ENCODE data around the gene CRYBG2.

CRYBG2 gene

DNA sequence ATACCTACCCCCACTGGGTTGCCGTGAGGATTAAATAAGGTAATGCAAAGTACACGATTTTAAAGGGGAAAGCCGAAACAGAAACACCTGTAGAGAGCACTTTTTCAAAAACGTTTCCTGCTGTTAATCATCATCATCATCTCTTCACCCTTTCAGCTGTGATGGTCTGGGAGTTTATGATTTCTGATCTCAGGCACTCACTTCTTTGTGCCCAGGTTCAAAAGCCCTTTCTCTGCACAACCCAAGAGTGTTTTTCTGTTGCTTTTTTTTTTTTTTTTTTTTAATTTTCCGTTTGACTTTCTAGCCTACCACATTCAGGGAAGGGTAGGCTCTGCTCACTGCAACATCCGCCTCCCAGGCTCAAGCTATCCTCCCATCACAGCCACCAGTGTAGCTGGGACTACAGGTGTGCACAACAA lies 46.6 kb downstream of the CRYBG2 start:
- DNase-seq (ENCODE audit: low read depth), result no peak
- H3K4me3 ChIP-seq (ENCODE audit: low read depth, low read length), result peak overlapping the region; percentile 66
- TF ChIP-seq, protein P1, sequence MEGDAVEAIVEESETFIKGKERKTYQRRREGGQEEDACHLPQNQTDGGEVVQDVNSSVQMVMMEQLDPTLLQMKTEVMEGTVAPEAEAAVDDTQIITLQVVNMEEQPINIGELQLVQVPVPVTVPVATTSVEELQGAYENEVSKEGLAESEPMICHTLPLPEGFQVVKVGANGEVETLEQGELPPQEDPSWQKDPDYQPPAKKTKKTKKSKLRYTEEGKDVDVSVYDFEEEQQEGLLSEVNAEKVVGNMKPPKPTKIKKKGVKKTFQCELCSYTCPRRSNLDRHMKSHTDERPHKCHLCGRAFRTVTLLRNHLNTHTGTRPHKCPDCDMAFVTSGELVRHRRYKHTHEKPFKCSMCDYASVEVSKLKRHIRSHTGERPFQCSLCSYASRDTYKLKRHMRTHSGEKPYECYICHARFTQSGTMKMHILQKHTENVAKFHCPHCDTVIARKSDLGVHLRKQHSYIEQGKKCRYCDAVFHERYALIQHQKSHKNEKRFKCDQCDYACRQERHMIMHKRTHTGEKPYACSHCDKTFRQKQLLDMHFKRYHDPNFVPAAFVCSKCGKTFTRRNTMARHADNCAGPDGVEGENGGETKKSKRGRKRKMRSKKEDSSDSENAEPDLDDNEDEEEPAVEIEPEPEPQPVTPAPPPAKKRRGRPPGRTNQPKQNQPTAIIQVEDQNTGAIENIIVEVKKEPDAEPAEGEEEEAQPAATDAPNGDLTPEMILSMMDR (IDR thresholded peaks at IDR 0.05; ENCODE audit: low read depth, low read length, missing control alignments), result no peak

DNA sequence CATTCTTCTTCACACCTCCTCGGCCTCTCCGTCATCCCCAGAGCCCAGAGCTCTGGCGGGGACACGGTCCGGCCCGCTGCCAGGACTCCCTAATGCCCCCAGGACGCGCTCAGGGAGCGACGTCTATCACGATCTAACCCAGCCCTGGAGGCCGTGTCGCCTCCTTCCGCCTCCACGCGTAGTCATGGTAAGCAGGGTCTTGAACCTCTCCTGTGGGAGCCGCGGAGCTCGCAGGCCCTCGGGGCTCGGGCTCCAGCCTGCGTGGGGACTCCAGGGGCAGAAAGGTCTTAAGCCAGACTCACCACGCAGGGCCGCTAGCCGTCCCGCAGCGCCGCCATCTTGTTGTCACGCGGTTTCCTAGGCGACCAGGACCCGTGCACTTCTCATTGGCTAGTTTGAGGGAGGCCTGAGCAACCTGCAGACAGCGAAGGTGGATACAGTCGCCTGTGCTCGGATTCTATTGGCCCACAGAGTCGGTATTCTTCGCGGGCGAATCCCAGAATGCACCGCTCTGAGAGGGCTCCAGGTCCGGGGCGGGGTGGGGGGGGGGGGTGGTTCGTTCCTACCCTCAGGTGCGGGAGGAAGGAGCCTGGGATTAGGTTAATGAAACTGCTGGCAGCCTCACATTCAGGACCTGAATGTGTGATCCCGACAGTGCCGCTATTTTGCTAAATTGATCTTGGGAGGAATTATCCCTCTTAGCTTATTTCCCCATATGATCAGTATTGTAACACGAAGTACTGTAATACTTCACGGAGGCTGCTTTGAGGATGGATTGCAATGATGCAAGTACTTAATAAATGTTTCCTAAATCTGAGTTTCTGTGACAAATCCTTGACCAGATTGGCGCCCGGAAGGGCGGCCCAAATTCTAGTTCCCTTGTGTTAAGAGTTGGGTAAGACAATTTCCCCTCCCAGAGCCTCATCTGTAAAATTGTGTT lies 47.4 kb downstream of the CRYBG2 start, which contains the start of gene UBXN11:
Gene UBXN11 (minus strand): TSS at position 347 of the 940 bp plus-strand sequence. CDS start 3,753 bp downstream, outside the sequence.
- peak within 1 kb of the TSS; percentile 66 for H3K4me3 ChIP-seq (ENCODE audit: low read depth, low read length)
- peak; percentile 93 for DNase-seq (ENCODE audit: low read depth)
- TF ChIP-seq, protein P1 (IDR thresholded peaks at IDR 0.05; ENCODE audit: low read depth, low read length, missing control alignments), result no peak

DNA sequence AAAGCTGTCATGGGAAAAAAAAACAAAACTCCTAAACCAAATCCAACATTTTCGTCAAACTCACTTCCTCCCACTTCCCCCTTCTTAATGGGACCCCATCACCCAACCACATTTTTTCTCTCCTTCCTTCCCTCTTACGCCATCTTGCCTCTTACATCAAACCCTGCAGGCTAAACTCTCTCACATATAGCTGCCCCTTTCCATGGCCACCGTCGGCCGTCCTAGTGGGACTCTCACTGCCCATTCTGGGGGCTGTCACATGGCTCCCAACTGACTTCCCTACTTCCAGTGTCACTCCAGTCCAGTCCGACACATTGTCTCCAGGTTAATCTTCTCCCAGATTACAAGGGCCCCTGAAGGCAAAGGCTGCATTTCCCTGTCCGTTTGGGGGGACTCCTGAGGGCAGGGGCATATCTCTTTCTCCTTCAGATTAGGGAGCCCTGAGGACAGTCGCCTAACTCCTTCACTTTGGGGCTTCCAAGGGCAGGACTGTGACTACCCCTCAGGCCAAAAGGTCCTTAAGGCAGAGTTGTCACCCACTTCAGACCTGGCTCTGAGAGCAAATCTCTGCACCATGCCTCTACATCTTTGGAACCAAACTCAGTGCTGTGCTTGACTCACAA lies 48.2 kb downstream of the CRYBG2 start:
- no peak for DNase-seq (ENCODE audit: low read depth)
- H3K4me3 ChIP-seq (ENCODE audit: low read depth, low read length), result peak overlapping the region; percentile 66
- TF ChIP-seq, protein P1 (IDR thresholded peaks at IDR 0.05; ENCODE audit: low read depth, low read length, missing control alignments), result no peak

DNA sequence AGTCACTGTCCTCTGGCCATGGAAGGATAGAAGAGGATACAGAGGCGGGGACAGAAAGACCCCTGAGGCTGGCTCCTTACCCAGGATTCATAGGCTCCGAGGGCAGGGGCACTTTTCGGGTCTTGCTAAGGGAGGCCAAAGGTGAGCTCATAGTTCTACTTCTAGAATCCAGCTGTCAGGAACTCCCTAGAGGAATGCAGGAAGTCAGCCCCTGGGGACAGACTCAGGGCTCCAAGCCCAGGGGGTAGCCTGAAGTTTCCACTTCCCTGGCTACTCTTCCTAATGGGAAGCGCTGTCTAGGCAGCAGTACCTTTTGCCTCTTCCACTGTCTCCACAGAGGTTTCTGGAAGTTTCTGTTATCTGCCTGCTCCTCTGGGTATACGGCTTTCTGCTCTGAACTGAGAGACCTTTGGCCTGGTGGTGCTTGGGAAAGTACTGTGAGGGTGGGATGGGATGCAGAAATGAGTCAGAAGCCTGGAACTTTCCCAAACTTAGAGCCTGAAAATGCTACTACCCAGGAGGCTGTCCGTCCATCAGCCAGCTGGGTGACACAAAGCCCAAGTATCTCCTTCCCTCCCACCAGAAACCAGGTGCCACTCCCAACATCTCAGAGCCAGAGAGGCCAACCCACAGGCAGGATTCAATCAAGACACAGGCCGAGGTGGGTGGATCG lies 51.1 kb downstream of the CRYBG2 start:
- TF ChIP-seq, protein P1 (IDR thresholded peaks at IDR 0.05; ENCODE audit: low read depth, low read length, missing control alignments), result no peak
- H3K4me3 ChIP-seq (ENCODE audit: low read depth, low read length), result no peak overlapping the region
- DNase-seq (ENCODE audit: low read depth), result no peak

DNA sequence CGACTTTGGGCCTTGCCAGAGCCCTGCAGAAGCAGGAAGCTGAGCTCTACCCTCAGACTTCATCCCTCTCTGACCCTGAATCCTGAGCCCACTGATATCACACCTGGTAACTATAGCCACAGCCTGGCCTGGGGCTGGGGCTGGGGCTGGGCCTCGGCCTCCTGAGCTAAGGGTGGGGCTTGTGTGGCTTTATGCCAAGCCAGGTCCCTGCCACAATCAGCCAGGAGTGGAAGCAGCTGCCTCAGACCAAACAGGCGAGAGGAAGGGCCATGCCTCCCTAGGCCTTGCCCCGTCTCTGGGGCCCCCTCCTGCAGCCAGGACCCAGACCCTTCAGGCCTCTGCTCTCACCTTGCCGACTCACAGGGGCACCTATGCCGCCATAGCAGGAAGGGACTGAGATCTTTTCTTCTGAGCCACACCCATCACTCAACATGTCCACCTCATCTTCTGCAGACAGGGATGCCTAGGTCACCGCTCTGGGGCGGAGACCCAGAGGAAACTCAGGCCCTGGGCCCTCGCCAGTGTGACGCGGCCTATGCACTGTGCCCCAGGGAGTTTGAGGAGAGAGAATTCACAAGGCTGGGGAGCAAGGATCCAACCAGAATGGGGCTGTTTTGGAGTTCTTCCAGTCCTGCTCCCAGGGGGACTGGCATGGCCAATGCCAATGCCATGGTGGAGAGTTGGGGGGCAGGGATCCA lies 53.2 kb downstream of the CRYBG2 start:
- no peak for DNase-seq (ENCODE audit: low read depth)
- no peak overlapping the region for H3K4me3 ChIP-seq (ENCODE audit: low read depth, low read length)
- TF ChIP-seq, protein P1 (IDR thresholded peaks at IDR 0.05; ENCODE audit: low read depth, low read length, missing control alignments), result no peak

DNA sequence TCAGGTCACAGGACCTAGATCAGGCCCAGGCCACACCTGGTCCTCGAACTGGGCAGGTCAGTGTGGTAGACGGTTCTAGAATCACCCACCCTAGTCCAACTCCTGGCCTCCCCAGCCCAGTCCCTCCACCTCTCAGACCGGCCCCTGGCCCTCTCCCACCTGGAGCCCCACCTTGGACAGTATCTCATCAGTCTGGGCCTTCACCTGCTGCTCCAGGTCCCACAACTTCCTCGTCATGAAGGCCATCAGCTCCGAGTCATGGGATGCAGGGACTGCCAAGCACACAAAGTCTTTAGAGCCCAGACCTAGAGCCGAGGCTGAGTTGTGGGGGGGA lies 56.2 kb downstream of the CRYBG2 start:
- TF ChIP-seq, protein P1 (IDR thresholded peaks at IDR 0.05; ENCODE audit: low read depth, low read length, missing control alignments), result no peak
- H3K4me3 ChIP-seq (ENCODE audit: low read depth, low read length), result no peak overlapping the region
- no peak for DNase-seq (ENCODE audit: low read depth)
